Rectal smooth muscle tissue (tissue), 1 donor: ENCODE data around the gene SLC44A2.

Source experiments
- H3K27ac ChIP-seq: one replicate; pipeline ENCODE4 v1.7.0; 2013; ENCODE audit warnings: low read depth, low read length, inconsistent platforms
- H3K27me3 ChIP-seq: one replicate; pipeline ENCODE4 v1.7.0; 2013; ENCODE audit warnings: low read length; ENCODE audit not compliant: control insufficient read depth, insufficient read depth
- H3K36me3 ChIP-seq: one replicate; pipeline ENCODE4 v1.7.0; 2013; ENCODE audit warnings: low read length; ENCODE audit not compliant: control insufficient read depth, insufficient read depth
- H3K4me1 ChIP-seq: one replicate; pipeline ENCODE4 v1.7.0; 2013; ENCODE audit warnings: low read length; ENCODE audit not compliant: control insufficient read depth, insufficient read depth
- H3K4me3 ChIP-seq: one replicate; pipeline ENCODE4 v1.7.0; 2013; ENCODE audit warnings: low read length
- H3K9ac ChIP-seq: one replicate; pipeline ENCODE4 v1.7.0; 2013; ENCODE audit warnings: low read length

Gene SLC44A2

DNA sequence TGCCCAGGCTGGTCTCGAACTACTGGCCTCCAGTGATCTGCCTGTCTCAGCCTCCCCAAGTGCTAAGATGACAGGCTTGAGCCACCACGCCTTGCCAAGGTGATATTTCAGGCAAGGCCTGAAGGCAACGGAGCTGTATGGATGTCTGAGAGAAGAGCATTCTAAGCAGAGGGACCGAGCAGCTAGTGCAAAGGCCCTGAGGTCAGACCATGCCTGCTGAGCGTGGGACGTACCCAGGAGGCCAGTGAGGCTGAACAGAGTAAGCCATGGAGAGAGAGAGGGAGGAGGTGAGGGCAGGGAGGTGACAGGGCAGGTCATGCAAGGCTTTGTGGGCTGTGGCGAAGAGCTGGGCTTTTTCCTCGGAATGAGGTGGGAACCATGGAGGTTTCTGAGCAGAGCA is 3.4 kb upstream of the SLC44A2 start:
- Histone ChIP-seq H3K27ac (no peak overlapping the region), H3K36me3 (no peaks in the 10 kb centered on the region), H3K4me3 (no peak overlapping the region), H3K4me1 (no peaks in the 10 kb centered on the region), H3K27me3 (no peaks in the 10 kb centered on the region), H3K9ac (no peak overlapping the region)

- H3K9ac ChIP-seq: no peak overlapping the region
- H3K36me3 ChIP-seq: no peaks in the 10 kb centered on the region
- no peaks in the 10 kb centered on the region for H3K27me3 ChIP-seq
- H3K27ac ChIP-seq: no peak overlapping the region
- H3K4me1 ChIP-seq: no peaks in the 10 kb centered on the region
- H3K4me3 ChIP-seq: peak overlapping the region; percentile 73
These were observed 768 bp upstream of the SLC44A2 start for GRCh38 chr19:10624585-10624984.

- no peaks in the 10 kb centered on the region for H3K27me3 ChIP-seq
- no peaks in the 10 kb centered on the region for H3K4me1 ChIP-seq
- H3K36me3 ChIP-seq: no peaks in the 10 kb centered on the region
- peak overlapping the region; percentile 32 for H3K9ac ChIP-seq
- no peak overlapping the region for H3K27ac ChIP-seq
- H3K4me3 ChIP-seq: peak overlapping the region; percentile 73
These were observed 397 bp downstream of the SLC44A2 start for GRCh38 chr19:10625762-10626138.

- Histone ChIP-seq H3K36me3 (peaks cover 31% of the 10 kb centered on the region), H3K9ac (no peak overlapping the region), H3K4me1 (no peaks in the 10 kb centered on the region), H3K27me3 (no peaks in the 10 kb centered on the region), H3K4me3 (no peak overlapping the region), H3K27ac (no peak overlapping the region)
These were observed 6.5 kb downstream of the SLC44A2 start for GRCh38 chr19:10631874-10632273.

- Histone ChIP-seq H3K36me3 (peaks cover 43% of the 10 kb centered on the region), H3K27me3 (no peaks in the 10 kb centered on the region), H3K4me1 (no peaks in the 10 kb centered on the region), H3K9ac (no peak overlapping the region), H3K4me3 (no peak overlapping the region), H3K27ac (no peak overlapping the region)
These were observed 9.1 kb downstream of the SLC44A2 start for GRCh38 chr19:10634430-10634829.

GRCh38 chr19:10634963-10635362 is 9.6 kb downstream of the SLC44A2 start:
- Histone ChIP-seq H3K4me3 (no peak overlapping the region), H3K4me1 (no peaks in the 10 kb centered on the region), H3K36me3 (peaks cover 43% of the 10 kb centered on the region), H3K9ac (no peak overlapping the region), H3K27me3 (no peaks in the 10 kb centered on the region), H3K27ac (no peak overlapping the region)

DNA sequence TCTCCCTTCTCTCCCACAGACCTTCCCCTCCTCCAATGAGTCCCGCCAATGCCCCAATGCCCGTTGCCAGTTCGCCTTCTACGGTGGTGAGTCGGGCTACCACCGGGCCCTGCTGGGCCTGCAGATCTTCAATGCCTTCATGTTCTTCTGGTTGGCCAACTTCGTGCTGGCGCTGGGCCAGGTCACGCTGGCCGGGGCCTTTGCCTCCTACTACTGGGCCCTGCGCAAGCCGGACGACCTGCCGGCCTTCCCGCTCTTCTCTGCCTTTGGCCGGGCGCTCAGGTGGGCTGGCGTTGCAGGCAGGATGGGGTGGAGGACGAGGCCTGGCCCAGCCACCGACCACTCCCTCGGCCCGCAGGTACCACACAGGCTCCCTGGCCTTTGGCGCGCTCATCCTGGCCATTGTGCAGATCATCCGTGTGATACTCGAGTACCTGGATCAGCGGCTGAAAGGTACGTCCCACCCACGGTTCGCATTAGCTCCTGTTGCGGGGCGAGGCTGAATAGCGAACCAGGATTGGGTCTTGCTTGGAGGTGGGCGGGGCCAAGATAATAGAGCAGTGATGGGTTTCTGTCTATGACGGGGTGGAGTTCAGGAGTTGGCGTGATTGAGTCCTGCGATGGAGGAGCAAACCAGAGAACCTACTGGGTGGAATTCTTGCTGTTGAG is 11.1 kb downstream of the SLC44A2 start:
- Histone ChIP-seq H3K9ac (no peak overlapping the region), H3K36me3 (peaks cover 38% of the 10 kb centered on the region), H3K27ac (no peak overlapping the region), H3K4me1 (no peaks in the 10 kb centered on the region), H3K27me3 (no peaks in the 10 kb centered on the region), H3K4me3 (no peak overlapping the region)

DNA sequence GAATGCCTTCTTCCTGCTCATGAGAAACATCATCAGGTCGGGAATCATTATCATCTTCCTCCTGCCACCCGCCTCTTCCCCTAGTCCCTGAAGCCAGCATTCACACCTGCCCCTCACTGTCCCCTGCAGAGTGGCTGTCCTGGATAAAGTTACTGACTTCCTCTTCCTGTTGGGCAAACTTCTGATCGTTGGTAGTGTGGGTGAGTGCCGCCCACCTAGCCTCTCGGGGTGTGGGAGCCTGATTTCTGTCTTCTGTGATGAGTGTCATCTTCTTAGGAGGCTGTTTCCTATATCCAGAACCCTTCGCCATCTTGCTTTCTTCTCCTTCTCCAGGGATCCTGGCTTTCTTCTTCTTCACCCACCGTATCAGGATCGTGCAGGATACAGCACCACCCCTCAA is 12.5 kb downstream of the SLC44A2 start:
- H3K4me1 ChIP-seq: no peaks in the 10 kb centered on the region
- H3K36me3 ChIP-seq: peaks cover 33% of the 10 kb centered on the region
- no peak overlapping the region for H3K27ac ChIP-seq
- no peaks in the 10 kb centered on the region for H3K27me3 ChIP-seq
- H3K9ac ChIP-seq: no peak overlapping the region
- H3K4me3 ChIP-seq: no peak overlapping the region

DNA sequence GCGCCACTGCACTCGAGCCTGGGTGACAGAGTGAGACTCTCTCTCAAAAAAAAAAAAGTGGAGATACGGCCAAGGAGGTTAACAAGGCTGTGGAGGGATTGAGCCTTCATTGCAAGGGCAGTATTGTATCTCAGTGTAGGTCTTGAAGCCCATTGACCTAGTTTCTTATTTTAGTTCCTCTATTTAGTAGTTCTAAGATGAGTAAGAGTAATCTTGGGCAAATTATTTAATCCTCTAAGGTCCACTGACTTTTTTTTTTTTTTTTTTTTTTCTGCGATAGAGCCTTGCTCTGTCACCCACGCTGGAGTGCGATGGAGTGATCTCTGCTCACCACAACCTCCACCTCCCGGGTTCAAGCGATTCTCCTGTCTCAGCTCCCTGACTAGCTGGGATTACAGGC is 14.5 kb downstream of the SLC44A2 start:
- H3K27ac ChIP-seq: no peak overlapping the region
- H3K36me3 ChIP-seq: peaks cover 28% of the 10 kb centered on the region
- no peaks in the 10 kb centered on the region for H3K27me3 ChIP-seq
- H3K9ac ChIP-seq: no peak overlapping the region
- H3K4me3 ChIP-seq: no peak overlapping the region
- H3K4me1 ChIP-seq: no peaks in the 10 kb centered on the region

GRCh38 chr19:10640361-10640760 is 15.0 kb downstream of the SLC44A2 start:
- Histone ChIP-seq H3K4me3 (no peak overlapping the region), H3K9ac (no peak overlapping the region), H3K27me3 (no peaks in the 10 kb centered on the region), H3K27ac (no peak overlapping the region), H3K4me1 (no peaks in the 10 kb centered on the region), H3K36me3 (peaks cover 22% of the 10 kb centered on the region)

DNA sequence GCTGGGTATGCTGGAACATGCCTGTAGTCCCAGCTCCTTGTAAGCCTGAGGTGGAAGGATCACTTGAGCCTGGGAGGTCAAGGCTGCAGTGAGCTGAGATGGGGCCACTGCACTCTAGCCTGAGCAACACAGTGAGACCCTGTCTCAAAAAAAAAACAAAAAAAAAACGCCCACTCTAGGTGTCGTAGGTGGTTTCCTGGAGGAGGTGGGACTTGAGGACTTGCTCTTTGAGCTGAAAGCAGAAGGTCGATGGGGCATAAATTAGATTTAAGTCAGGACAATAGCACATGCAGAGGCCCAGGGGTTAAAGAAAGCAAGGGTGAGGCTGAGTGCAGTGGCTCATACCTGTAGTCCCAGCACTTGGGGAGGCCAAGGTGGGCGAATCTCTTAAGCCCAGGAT is 15.9 kb downstream of the SLC44A2 start:
- H3K27me3 ChIP-seq: no peaks in the 10 kb centered on the region
- H3K9ac ChIP-seq: no peak overlapping the region
- no peaks in the 10 kb centered on the region for H3K4me1 ChIP-seq
- no peak overlapping the region for H3K4me3 ChIP-seq
- no peak overlapping the region for H3K27ac ChIP-seq
- H3K36me3 ChIP-seq: peaks cover 18% of the 10 kb centered on the region

- peaks cover 10% of the 10 kb centered on the region for H3K36me3 ChIP-seq
These were observed 17.3 kb downstream of the SLC44A2 start for GRCh38 chr19:10642473-10643171.

More at GRCh38 chr19:10642473-10643171, 17.3 kb downstream of the SLC44A2 start:
- Histone ChIP-seq H3K4me3 (no peak overlapping the region), H3K27ac (no peak overlapping the region), H3K27me3 (no peaks in the 10 kb centered on the region), H3K9ac (no peak overlapping the region), H3K4me1 (no peaks in the 10 kb centered on the region)
